ENCODE results near the gene DEFB126. TPM values are rescaled to one million over a fixed set of nuclear protein-coding genes. Genes with fewer than 3 reads are reported as not detected.
"Not testable (repeated sequence)": the region's sequence is repeated elsewhere in the genome, so short reads cannot be mapped to it uniquely, and the experiment has no call there.

The DEFB126 gene, protein sequence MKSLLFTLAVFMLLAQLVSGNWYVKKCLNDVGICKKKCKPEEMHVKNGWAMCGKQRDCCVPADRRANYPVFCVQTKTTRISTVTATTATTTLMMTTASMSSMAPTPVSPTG
- total RNA-seq (2014; rRNA removed; shearing (Covaris generic)): not detected in 2 replicates

- DNase-seq (ENCODE audit: low spot score): no peak
Observed at GRCh38 chr20:142290-142689, at the start of gene DEFB126. TSS of gene DEFB126 (plus strand) at chr20:142590. CDS start at chr20:142629, 39 bp downstream.

GRCh38 chr20:93641-94040 lies 48.7 kb upstream of the DEFB126 start:
- no peak for DNase-seq (ENCODE audit: low spot score)

DNA sequence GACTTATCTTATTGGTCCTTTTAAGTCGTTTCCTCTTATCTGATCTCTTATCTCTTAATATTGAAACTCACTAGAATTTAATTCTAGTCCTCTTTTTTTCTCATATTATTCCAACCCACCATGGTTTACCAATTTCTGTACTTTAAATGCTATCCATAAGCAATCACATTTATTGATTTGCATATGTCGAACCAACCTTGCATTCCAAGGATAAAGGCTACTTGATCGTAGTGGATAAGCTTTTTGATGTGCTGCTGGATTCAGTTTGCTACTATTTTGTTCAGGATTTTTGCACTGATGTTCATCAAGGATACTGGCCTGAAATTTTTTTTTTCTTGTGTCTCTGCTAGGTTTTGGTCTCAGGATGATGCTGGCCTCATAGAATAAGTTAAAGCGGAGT lies 47.2 kb upstream of the DEFB126 start:
- no peak for DNase-seq (ENCODE audit: low spot score)

DNA sequence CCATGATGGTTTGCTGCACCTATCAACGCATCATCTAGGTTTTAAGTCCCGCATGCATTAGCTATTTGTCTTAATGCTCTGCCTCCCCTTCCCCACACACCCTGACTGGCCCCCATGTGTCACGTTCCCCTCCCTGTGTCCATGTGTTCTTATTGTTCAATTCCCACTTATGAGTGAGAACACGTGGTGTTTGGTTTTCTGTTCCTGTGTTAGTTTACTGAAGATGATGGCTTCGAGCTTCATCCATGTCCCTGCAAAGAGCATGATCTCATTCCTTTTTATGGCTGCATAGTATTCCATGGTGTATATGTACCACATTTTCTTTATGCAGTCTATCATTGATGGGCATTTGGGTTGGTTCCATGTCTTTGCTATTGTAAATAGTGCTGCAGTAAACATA lies 44.7 kb upstream of the DEFB126 start:
- not testable (repeated sequence) for DNase-seq (ENCODE audit: low spot score)

GRCh38 chr20:101975-102374 lies 40.4 kb upstream of the DEFB126 start:
- no peak for DNase-seq (ENCODE audit: low spot score)

GRCh38 chr20:103456-103855 lies 38.9 kb upstream of the DEFB126 start:
- no peak for DNase-seq (ENCODE audit: low spot score)

- no peak for DNase-seq (ENCODE audit: low spot score)
Observed at GRCh38 chr20:112396-112795, 30.0 kb upstream of the DEFB126 start.

- no peak for DNase-seq (ENCODE audit: low spot score)
Observed at GRCh38 chr20:117518-117917, 24.9 kb upstream of the DEFB126 start.

DNA sequence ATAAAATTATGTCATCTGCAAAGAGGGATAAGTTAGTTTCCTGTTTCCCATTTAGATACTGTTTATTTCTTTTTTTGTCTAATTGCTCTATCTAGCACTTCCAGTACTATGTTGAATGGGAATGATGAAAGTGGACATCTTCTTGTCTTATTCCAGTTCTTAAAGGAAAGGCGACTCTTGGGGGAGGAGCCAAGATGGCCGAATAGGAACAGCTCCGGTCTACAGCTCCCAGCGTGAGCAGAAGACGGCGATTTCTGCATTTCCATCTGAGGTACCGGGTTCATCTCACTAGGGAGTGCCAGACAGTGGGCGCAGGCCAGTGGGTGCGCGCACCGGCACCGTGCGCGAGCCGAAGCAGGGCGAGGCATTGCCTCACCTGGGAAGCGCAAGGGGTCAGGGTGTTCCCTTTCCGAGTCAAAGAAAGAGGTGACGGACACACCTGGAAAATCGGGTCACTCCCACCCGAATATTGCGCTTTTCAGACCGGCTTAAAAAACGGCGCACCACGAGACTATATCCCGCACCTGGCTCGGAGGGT lies 12.5 kb upstream of the DEFB126 start:
- DNase-seq (ENCODE audit: low spot score): not testable (repeated sequence)

GRCh38 chr20:137668-138490 lies 4.5 kb upstream of the DEFB126 start:
- DNase-seq (ENCODE audit: low spot score): peak; percentile 52

GRCh38 chr20:145877-146276 lies 3.5 kb downstream of the DEFB126 start:
- DNase-seq (ENCODE audit: low spot score): no peak

GRCh38 chr20:152131-152530 lies 9.7 kb downstream of the DEFB126 start:
- no peak for DNase-seq (ENCODE audit: low spot score)

DNA sequence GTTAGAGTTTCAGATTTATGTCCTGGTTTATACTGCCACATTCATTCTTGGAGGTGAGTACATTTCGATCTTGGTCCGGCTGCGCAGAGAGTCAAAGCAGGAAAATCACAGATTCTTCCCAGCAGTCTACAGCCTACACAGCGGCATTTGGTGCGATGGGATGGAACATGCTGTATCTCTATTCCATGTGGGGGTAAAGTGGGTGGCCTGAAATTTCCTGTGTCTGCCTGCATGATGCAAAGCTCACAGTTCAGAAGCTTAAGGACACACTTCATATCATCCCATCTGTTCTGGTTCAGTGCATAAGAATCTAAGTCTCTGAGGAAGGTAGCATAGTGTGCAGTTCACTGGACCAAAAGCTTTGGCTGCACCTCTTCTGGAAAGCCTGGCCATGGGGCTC lies 14.8 kb downstream of the DEFB126 start, which contains the start of gene DEFB127:
Gene DEFB127, plus strand, starts transcription at position 301 of the 400 bp plus-strand sequence. Its CDS starts 91 bp downstream, at position 392.
- DNase-seq (ENCODE audit: low spot score): no peak

- no peak for DNase-seq (ENCODE audit: low spot score)
Observed at GRCh38 chr20:164618-165017, 22.2 kb downstream of the DEFB126 start.

DNA sequence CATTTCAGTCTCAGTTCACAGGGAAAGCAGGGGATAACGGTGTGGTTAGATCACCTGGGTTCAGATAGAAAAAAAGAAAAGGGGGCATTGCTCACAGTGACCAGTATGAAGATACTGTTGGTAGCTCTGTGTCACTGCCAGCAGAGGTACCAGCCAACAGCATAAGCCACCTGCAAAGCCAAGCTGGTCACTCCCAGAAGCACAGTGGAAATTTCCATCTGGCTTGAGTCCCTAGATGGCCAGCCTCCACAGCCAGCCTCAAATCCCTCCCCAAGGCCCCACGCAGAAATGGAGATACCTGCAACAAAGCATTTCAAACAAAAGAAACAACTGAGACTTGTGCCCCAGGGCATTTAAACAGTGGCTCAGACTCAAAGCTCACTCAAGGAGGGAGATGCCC lies 26.5 kb downstream of the DEFB126 start:
- DNase-seq (ENCODE audit: low spot score): no peak

- DNase-seq (ENCODE audit: low spot score): no peak
Observed at GRCh38 chr20:184288-184687, 41.9 kb downstream of the DEFB126 start.

DNA sequence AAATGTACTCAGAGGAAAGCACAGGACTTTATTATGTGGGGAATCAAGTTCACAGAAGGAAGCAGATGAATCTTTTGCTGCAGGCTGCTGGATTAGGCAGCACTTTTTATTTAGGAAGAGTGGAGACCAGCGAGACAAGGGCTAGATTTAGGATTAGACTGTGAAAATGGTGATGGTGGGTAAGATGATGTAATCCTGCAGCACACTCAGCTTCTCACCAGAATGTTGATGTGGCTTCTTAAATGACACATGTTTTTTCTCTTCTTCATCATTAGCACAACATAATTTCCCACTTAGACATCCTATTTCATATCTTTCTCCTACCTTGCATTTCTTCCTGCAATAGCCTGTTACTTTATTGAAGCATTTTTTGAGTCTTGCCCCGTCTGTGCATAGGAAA lies 45.3 kb downstream of the DEFB126 start:
- DNase-seq (ENCODE audit: low spot score): no peak

DNA sequence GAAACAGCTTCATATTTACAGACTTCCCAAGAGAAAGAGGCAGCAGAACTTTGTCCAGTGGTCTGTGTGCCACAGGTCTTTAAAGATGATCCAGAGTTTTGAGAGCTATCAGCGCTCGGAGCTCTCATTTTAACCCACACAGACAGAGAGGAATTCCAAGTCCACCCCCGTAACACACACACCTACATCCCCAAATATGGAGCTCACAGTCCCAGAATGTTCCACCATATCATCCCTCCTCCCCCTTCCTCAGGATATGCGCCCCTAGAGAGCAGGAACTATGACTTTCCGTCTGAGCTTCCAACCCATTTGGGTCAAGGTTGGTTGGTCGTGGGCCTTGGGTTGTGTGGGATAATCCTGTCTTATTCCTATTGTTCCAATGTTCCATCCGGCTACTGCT lies 47.2 kb downstream of the DEFB126 start, which contains the start of gene DEFB128:
Gene DEFB128, minus strand, starts transcription at position 101 of the 400 bp plus-strand sequence. Its CDS starts 88 bp downstream, at position 13.
- DNase-seq (ENCODE audit: low spot score): no peak
